WERI-Rb-1 (cell line): ENCODE measurements around the gene EPN2.

Experiments used
- DNase-seq: peaks from one replicate; pipeline ENCODE4 v3.0.0-alpha.2; 2020
- H3K27ac ChIP-seq: fragments of 250-450 bp; sonication (Bioruptor Pico); 2 replicates; pipeline ENCODE4 v1.5.1; 2020; ENCODE audit warnings: mild to moderate bottlenecking, moderate library complexity
- H3K27me3 ChIP-seq: fragments of 250-450 bp; sonication (Bioruptor Pico); 2 replicates; pipeline ENCODE4 v1.5.1; 2021; ENCODE audit warnings: mild to moderate bottlenecking, low read depth, moderate library complexity; ENCODE audit not compliant: insufficient read depth, severe bottlenecking
- H3K36me3 ChIP-seq: fragments of 250-450 bp; sonication (Bioruptor Pico); 2 replicates; pipeline ENCODE4 v1.5.1; 2020; ENCODE audit warnings: mild to moderate bottlenecking, moderate library complexity
- H3K4me3 ChIP-seq: 2 replicates; pipeline ENCODE4 v1.5.1; 2011; ENCODE audit warnings: low read depth, mild to moderate bottlenecking, control low read depth, low read length
- H3K9me3 ChIP-seq: fragments of 250-450 bp; sonication (Bioruptor Pico); 2 replicates; pipeline ENCODE4 v1.5.1; 2021; ENCODE audit warnings: mild to moderate bottlenecking, moderate library complexity; ENCODE audit not compliant: severe bottlenecking
- TF ChIP-seq, protein P1 (sequence below): IDR thresholded peaks from 2 replicates; pipeline ENCODE4 v1.5.1; 2011; ENCODE audit warnings: low read depth, mild to moderate bottlenecking, control low read depth, inconsistent platforms, low read length

EPN2 gene

DNA sequence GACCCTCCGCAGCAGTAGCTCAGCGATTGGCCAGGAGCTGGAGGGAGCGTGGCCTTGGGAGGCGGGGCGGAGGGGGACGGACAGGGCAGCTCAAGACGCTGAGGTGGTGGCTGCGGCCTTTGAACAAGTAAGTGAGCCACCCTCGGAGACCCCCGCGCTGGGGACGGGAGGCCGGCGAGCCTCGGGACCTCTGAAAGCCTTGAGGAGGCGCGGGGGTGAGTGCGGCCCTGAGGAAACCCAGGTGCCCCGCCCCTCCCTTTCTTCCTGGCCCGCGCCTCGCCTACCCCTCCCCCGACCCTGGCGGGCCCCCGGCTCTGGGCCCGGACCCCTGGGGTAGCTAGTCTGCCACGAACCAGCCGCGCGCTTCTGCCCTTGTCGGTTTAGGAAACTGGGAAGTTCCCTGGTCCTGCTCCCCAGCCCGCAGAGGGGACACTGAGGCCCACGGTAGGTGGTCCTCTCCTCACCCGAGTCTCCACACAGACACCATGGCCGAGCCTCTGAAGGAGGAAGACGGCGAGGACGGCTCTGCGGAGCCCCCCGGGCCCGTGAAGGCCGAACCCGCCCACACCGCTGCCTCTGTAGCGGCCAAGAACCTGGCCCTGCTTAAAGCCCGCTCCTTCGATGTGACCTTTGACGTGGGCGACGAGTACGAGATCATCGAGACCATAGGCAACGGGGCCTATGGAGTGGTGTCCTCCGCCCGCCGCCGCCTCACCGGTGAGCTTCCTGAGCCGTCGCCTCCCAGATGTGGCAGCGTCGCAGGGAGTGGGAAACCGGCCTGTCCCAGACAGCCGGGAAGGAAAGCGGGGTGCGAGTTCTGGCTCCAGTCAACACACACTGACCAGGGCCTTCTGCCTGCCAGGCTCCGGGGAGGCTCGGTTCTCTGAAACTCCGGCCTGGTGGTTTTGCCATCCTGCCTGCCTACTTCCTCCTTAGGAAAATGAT lies 141.5 kb downstream of the EPN2 start, which contains the start of gene MAPK7:
MAPK7 (plus strand) TSS at position 83 of the 945 bp plus-strand sequence; CDS start at position 486, 403 bp downstream.
- H3K9me3 ChIP-seq: no peaks in the 10 kb centered on the region
- H3K27ac ChIP-seq: peak within 1 kb of the TSS; percentile 79
- TF ChIP-seq, protein P1, sequence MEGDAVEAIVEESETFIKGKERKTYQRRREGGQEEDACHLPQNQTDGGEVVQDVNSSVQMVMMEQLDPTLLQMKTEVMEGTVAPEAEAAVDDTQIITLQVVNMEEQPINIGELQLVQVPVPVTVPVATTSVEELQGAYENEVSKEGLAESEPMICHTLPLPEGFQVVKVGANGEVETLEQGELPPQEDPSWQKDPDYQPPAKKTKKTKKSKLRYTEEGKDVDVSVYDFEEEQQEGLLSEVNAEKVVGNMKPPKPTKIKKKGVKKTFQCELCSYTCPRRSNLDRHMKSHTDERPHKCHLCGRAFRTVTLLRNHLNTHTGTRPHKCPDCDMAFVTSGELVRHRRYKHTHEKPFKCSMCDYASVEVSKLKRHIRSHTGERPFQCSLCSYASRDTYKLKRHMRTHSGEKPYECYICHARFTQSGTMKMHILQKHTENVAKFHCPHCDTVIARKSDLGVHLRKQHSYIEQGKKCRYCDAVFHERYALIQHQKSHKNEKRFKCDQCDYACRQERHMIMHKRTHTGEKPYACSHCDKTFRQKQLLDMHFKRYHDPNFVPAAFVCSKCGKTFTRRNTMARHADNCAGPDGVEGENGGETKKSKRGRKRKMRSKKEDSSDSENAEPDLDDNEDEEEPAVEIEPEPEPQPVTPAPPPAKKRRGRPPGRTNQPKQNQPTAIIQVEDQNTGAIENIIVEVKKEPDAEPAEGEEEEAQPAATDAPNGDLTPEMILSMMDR: no peak
- peaks cover 51% of the 10 kb centered on the region for H3K36me3 ChIP-seq
- H3K4me3 ChIP-seq: peak within 1 kb of the TSS; percentile 86
- DNase-seq: no peak
- H3K27me3 ChIP-seq: no peaks in the 10 kb centered on the region

DNA sequence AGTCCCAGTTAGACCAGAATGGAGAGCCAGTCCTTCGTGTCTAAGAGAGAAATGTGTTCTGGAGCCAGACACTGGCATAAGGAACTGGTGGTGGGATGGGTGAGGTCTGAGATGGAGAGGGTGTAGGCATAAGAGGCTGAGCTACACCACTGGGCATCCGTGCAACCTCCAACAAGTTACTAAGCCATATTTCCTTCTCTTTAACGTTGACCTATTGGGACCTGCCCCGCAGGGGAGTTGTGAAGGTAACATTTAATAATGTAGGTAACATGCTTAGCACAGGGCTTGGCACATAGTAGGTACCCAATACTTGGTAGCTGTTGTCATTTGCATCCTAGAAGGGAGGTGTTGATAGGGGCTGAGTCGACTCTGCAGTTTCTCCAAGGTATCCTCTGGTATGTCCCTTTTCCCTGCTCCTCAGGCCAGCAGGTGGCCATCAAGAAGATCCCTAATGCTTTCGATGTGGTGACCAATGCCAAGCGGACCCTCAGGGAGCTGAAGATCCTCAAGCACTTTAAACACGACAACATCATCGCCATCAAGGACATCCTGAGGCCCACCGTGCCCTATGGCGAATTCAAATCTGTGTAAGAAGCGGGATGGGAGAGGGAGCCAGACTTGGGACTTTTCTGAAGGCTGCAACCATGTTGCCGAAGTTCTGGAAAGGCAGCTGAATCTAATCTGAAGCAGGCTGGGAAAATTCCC lies 142.3 kb downstream of the EPN2 start:
- H3K9me3 ChIP-seq: no peaks in the 10 kb centered on the region
- TF ChIP-seq, protein P1: no peak
- DNase-seq: no peak
- H3K27me3 ChIP-seq: no peaks in the 10 kb centered on the region
- peak overlapping the region; percentile 86 for H3K4me3 ChIP-seq
- peaks cover 59% of the 10 kb centered on the region for H3K36me3 ChIP-seq
- H3K27ac ChIP-seq: no peak overlapping the region

DNA sequence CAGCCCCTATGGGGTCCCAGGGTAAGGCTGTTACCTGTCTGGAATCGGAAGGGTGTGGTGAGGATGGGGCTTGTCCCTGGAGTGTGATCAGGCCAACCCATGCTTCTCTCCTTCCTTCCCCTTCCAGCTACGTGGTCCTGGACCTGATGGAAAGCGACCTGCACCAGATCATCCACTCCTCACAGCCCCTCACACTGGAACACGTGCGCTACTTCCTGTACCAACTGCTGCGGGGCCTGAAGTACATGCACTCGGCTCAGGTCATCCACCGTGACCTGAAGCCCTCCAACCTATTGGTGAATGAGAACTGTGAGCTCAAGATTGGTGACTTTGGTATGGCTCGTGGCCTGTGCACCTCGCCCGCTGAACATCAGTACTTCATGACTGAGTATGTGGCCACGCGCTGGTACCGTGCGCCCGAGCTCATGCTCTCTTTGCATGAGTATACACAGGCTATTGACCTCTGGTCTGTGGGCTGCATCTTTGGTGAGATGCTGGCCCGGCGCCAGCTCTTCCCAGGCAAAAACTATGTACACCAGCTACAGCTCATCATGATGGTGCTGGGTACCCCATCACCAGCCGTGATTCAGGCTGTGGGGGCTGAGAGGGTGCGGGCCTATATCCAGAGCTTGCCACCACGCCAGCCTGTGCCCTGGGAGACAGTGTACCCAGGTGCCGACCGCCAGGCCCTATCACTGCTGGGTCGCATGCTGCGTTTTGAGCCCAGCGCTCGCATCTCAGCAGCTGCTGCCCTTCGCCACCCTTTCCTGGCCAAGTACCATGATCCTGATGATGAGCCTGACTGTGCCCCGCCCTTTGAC lies 143.5 kb downstream of the EPN2 start:
- DNase-seq: no peak
- Histone ChIP-seq H3K36me3 (peaks cover 71% of the 10 kb centered on the region), H3K27ac (no peak overlapping the region), H3K27me3 (no peaks in the 10 kb centered on the region), H3K4me3 (no peak overlapping the region), H3K9me3 (no peaks in the 10 kb centered on the region)
- TF ChIP-seq, protein P1: no peak

DNA sequence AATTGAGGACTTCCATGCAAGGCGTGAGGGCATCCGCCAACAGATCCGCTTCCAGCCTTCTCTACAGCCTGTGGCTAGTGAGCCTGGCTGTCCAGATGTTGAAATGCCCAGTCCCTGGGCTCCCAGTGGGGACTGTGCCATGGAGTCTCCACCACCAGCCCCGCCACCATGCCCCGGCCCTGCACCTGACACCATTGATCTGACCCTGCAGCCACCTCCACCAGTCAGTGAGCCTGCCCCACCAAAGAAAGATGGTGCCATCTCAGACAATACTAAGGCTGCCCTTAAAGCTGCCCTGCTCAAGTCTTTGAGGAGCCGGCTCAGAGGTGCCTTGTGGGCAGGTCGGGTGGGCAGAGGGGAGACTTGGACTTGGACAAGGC lies 144.2 kb downstream of the EPN2 start:
- no peaks in the 10 kb centered on the region for H3K27me3 ChIP-seq
- H3K27ac ChIP-seq: no peak overlapping the region
- DNase-seq: no peak
- H3K36me3 ChIP-seq: peaks cover 78% of the 10 kb centered on the region
- TF ChIP-seq, protein P1: no peak
- no peak overlapping the region for H3K4me3 ChIP-seq
- no peaks in the 10 kb centered on the region for H3K9me3 ChIP-seq

DNA sequence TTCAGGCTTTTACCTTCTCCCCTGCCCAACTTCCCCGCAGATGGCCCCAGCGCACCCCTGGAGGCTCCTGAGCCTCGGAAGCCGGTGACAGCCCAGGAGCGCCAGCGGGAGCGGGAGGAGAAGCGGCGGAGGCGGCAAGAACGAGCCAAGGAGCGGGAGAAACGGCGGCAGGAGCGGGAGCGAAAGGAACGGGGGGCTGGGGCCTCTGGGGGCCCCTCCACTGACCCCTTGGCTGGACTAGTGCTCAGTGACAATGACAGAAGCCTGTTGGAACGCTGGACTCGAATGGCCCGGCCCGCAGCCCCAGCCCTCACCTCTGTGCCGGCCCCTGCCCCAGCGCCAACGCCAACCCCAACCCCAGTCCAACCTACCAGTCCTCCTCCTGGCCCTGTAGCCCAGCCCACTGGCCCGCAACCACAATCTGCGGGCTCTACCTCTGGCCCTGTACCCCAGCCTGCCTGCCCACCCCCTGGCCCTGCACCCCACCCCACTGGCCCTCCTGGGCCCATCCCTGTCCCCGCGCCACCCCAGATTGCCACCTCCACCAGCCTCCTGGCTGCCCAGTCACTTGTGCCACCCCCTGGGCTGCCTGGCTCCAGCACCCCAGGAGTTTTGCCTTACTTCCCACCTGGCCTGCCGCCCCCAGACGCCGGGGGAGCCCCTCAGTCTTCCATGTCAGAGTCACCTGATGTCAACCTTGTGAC lies 144.7 kb downstream of the EPN2 start:
- TF ChIP-seq, protein P1: no peak
- no peaks in the 10 kb centered on the region for H3K9me3 ChIP-seq
- H3K4me3 ChIP-seq: no peak overlapping the region
- H3K36me3 ChIP-seq: peaks cover 78% of the 10 kb centered on the region
- no peaks in the 10 kb centered on the region for H3K27me3 ChIP-seq
- DNase-seq: no peak
- no peak overlapping the region; the same call in 1 of the 2 replicates for H3K27ac ChIP-seq
